AG09319 (cell line): ENCODE data around the gene GHRHR.

Experiments used
- DNase-seq: peaks from one replicate; pipeline ENCODE4 v3.0.0-alpha.2; 2010; ENCODE audit warnings: low read depth; ENCODE audit errors: extremely low read depth
- TF ChIP-seq, protein P1 (sequence below): IDR thresholded peaks from 2 replicates; pipeline ENCODE4 v1.5.1; 2011; ENCODE audit warnings: low read depth, mild to moderate bottlenecking, inconsistent platforms, low read length, moderate library complexity

Gene GHRHR

DNA sequence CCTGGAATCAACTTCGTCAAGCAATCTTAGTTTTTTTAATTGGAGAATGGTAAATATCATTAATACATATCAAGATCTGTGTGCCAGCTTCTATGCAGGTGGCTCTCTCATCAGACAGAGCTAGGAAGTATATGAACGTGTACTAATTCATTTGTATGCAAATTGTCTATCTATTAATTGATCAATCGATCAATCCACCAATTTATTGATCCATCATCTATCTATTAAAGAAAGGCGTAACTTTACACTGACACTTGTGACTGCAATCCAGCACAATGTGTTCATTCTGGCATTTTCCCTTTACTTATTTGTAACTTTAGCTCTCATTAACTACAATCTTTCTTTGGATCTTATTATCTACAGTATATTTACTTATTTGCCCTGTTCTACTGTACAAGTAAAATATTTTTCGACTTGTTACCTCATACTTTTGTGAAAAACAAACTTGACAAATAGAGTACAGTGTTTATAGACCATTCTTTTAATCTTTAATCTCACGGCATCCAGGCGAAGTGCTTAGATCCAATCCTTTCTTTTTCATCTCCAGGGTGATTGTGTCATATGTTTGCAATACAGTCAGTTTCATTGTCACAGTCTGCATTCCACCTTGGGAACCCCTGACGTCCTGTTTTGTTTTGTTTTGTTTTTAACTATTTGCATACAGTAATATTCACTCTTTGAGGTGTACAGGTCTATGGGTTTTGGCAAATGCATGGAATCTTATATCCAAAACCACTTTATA, 22.0 kb upstream of the GHRHR start:
- no peak for DNase-seq
- TF ChIP-seq, protein P1, sequence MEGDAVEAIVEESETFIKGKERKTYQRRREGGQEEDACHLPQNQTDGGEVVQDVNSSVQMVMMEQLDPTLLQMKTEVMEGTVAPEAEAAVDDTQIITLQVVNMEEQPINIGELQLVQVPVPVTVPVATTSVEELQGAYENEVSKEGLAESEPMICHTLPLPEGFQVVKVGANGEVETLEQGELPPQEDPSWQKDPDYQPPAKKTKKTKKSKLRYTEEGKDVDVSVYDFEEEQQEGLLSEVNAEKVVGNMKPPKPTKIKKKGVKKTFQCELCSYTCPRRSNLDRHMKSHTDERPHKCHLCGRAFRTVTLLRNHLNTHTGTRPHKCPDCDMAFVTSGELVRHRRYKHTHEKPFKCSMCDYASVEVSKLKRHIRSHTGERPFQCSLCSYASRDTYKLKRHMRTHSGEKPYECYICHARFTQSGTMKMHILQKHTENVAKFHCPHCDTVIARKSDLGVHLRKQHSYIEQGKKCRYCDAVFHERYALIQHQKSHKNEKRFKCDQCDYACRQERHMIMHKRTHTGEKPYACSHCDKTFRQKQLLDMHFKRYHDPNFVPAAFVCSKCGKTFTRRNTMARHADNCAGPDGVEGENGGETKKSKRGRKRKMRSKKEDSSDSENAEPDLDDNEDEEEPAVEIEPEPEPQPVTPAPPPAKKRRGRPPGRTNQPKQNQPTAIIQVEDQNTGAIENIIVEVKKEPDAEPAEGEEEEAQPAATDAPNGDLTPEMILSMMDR = no peak

DNA sequence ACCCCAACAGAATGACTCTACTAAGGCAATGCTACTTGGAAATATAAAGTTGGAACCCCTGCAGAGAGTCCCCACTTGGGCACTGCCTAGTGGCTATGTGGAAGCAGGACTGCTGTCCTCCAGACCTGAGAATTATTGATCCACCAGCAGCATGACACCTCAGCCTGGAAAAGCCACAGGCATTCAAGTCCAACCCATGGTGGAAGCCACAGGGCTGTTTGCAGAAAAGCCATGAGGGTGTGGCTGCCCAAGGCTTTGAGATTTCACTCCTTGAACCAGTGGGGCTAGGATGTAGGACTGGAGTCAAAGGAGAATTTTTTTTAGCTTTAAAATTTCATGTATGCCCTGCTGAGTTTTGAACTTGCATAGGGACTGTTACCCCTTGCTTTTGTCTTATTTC, 13.6 kb upstream of the GHRHR start:
- DNase-seq = no peak
- TF ChIP-seq, protein P1 = no peak

DNA sequence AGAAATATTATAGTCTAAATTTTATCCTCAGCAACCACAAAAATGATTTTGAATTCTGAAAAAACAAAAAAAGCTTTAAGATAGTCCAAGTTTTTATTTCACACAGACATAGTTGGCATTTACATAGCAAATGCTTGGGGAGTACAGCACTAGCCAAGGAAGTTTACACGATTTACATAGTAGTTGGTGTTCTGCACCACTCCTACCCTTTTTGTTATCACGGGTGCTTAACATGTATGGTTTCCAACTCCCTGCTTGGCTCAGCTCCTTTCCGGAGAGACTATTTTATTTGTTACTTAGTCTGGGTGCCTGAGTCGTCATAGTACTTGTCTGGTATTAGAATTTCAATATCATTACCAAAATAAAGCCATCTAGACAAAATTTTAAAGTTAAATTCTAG, 8.8 kb upstream of the GHRHR start:
- no peak for DNase-seq
- TF ChIP-seq, protein P1 = no peak

DNA sequence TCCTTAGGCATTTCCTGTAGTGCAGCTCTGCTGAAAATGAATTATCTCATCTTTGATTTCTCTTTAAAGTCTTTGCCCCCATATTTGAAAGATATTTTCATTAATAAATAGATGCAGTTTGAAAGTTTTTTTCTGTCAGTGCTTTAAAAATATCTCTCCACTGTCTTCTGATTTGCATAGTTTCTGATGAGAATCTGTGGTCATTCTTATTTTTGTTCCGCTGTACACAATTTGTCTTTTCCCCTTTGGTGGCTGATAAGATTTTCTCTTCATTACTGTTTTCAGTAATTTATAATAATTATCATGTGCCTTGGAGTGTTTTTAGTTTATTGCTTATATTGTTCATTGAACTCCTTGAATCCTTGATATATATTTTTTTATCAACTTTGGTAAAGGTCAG, 7.0 kb upstream of the GHRHR start:
- TF ChIP-seq, protein P1 = no peak
- DNase-seq = no peak

DNA sequence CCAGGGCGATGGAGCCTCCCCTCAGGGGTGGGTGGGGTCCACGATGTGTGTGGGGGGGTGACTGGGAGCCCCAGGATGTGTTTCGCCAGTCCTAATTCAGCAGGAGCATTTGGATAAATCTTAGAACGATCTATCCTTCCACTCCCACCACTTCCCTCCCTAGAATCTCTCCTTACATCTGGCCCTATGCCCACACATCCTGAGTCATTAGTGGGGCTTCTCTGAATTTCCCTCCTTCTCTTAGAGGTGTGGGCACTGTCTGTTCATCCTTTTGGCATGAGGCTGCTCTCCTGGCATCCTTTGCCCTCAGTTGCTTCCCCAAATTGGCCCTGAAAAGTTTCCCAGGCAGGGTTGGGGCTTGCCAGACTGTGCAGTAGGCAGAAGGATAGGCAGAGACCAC, 1.6 kb downstream of the GHRHR start:
- TF ChIP-seq, protein P1 = no peak
- no peak for DNase-seq

DNA sequence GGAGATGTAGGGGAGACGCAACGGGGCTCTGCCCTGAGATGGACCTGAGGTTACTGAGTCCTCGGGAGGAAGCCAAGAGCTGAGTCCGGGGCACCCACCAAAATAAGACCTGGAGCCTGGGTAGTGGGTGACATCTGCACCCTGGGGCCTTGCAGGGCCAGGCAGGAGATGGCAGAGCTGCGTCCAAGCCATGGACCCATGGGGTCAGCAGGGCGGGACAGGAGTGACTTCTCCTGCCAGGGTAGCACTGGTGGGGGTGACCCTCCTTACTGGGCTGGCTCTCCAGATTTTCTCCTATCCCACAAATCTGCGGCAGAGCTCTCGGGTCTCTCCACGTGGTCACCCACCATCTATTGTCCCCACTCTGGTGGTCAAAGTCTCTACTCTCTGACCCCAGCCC, 2.1 kb downstream of the GHRHR start:
- TF ChIP-seq, protein P1 = no peak
- DNase-seq = no peak

DNA sequence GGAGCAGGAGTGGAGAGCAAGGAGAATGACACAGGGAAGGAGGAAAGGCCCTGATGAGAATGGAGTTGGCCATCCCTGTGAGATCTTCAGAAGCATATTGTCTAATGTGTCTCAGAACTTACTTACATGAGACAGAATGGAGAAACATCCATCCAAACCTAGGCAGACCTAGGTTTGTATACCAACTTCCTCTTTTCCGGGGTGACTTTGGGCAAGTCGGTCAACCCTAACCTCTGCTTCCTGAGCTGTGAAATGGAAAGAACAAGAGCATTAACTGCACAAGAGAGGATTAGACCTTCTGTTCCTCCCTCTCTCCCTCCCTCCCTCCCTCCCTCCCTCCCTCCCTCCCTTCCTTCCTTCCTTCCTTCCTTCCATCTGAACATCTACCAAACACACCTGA, 4.5 kb downstream of the GHRHR start:
- no peak for DNase-seq
- TF ChIP-seq, protein P1 = no peak
